ENCODE measurements around the gene GRAMD1B. TPM values are rescaled to one million over a fixed set of nuclear protein-coding genes. Genes with fewer than 3 reads are reported as not detected.

The GRAMD1B gene
- total RNA-seq, 1 donor from 2014 or later, result 0.26 TPM

GRCh38 chr11:123487157-123487744, 57.2 kb downstream of the GRAMD1B start:
- FAIRE-seq (no peak), DNase-seq (ENCODE audit: low read depth) (peak; percentile 86)
- Histone ChIP-seq H3K36me3 (ENCODE audit: control insufficient read depth, insufficient read depth, low read length) (no peaks in the 10 kb centered on the region), H3K27me3 (ENCODE audit: control insufficient read depth, insufficient read depth, low read length) (no peaks in the 10 kb centered on the region), H3K4me3 (ENCODE audit: low read depth, low read length) (no peak overlapping the region)
- TF ChIP-seq, protein P1, sequence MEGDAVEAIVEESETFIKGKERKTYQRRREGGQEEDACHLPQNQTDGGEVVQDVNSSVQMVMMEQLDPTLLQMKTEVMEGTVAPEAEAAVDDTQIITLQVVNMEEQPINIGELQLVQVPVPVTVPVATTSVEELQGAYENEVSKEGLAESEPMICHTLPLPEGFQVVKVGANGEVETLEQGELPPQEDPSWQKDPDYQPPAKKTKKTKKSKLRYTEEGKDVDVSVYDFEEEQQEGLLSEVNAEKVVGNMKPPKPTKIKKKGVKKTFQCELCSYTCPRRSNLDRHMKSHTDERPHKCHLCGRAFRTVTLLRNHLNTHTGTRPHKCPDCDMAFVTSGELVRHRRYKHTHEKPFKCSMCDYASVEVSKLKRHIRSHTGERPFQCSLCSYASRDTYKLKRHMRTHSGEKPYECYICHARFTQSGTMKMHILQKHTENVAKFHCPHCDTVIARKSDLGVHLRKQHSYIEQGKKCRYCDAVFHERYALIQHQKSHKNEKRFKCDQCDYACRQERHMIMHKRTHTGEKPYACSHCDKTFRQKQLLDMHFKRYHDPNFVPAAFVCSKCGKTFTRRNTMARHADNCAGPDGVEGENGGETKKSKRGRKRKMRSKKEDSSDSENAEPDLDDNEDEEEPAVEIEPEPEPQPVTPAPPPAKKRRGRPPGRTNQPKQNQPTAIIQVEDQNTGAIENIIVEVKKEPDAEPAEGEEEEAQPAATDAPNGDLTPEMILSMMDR (IDR thresholded peaks at IDR 0.05; ENCODE audit: insufficient read depth, low read length, severe bottlenecking), result no peak

GRCh38 chr11:123490527-123490926, 60.5 kb downstream of the GRAMD1B start:
- Histone ChIP-seq H3K36me3 (ENCODE audit: control insufficient read depth, insufficient read depth, low read length) (no peaks in the 10 kb centered on the region), H3K27me3 (ENCODE audit: control insufficient read depth, insufficient read depth, low read length) (no peaks in the 10 kb centered on the region), H3K4me3 (ENCODE audit: low read depth, low read length) (no peak overlapping the region)
- FAIRE-seq, result no peak
- TF ChIP-seq, protein P1 (IDR thresholded peaks at IDR 0.05; ENCODE audit: insufficient read depth, low read length, severe bottlenecking), result no peak
- no peak for DNase-seq (ENCODE audit: low read depth)

- no peaks in the 10 kb centered on the region for H3K36me3 ChIP-seq (ENCODE audit: control insufficient read depth, insufficient read depth, low read length)
- TF ChIP-seq, protein P1 (IDR thresholded peaks at IDR 0.05; ENCODE audit: insufficient read depth, low read length, severe bottlenecking), result no peak
- H3K4me3 ChIP-seq (ENCODE audit: low read depth, low read length), result no peak overlapping the region
- no peak for FAIRE-seq
- H3K27me3 ChIP-seq (ENCODE audit: control insufficient read depth, insufficient read depth, low read length), result no peaks in the 10 kb centered on the region
- DNase-seq (ENCODE audit: low read depth), result no peak
Measured at GRCh38 chr11:123491241-123491640, 61.2 kb downstream of the GRAMD1B start.

- DNase-seq (ENCODE audit: low read depth), result peak; percentile 64
- TF ChIP-seq, protein P1 (IDR thresholded peaks at IDR 0.05; ENCODE audit: insufficient read depth, low read length, severe bottlenecking), result no peak
- Histone ChIP-seq H3K27me3 (ENCODE audit: control insufficient read depth, insufficient read depth, low read length) (no peaks in the 10 kb centered on the region), H3K36me3 (ENCODE audit: control insufficient read depth, insufficient read depth, low read length) (no peaks in the 10 kb centered on the region), H3K4me3 (ENCODE audit: low read depth, low read length) (no peak overlapping the region)
- peak; percentile 18 for FAIRE-seq
Measured at GRCh38 chr11:123493349-123494063, 63.4 kb downstream of the GRAMD1B start.

DNA sequence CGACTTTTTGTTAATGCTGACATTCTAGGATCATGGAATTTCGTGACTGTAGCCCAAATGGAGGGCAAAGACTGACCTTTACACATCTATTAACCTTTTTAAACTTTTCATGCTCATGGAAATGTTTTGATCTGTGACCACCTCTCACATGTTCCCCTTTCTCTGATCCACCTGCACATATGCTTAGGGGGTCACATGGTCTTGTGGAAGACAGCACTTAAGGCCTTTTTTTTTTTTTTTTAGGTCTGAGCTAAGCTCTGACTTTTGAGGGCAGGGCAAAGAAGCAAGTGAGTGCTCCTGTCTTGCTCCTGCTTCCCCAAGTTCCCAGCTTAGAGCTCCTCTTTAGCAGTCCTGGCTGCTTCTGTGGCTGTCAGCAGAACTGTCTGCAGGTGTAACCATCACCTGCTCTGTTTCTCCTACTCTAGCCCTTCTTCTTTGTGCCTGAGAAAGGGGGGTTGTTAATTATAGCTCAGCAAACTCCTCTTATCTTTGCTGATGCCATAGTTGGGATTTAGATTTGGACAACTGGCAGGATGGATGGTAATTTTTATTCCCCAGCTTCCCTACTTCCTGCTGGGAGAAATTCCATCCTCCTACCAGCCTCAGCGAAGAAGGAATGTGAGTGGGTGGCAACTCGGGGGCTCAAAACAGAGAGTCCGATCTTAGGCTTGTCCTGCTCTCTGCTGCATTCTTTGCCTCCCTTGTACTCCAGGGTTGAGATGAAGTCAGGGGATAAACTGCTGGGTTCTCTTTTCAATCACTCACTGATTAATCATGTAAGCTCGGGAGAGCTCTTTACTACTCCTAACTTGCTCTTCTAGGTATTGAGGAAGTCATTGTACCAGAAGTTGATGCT, 64.4 kb downstream of the GRAMD1B start:
- Histone ChIP-seq H3K27me3 (ENCODE audit: control insufficient read depth, insufficient read depth, low read length) (no peaks in the 10 kb centered on the region), H3K36me3 (ENCODE audit: control insufficient read depth, insufficient read depth, low read length) (no peaks in the 10 kb centered on the region), H3K4me3 (ENCODE audit: low read depth, low read length) (no peak overlapping the region)
- TF ChIP-seq, protein P1 (IDR thresholded peaks at IDR 0.05; ENCODE audit: insufficient read depth, low read length, severe bottlenecking), result no peak
- FAIRE-seq (no peak), DNase-seq (ENCODE audit: low read depth) (peak; percentile 62)

Measured in bronchial epithelial cell (primary cell).